ENCODE measurements around the gene PLXNB3.
"Not testable (repeated sequence)": the region's sequence is repeated elsewhere in the genome, so short reads cannot be mapped to it uniquely, and the experiment has no call there.

The PLXNB3 gene

GRCh38 chrX:153794018-153794896, 30.2 kb downstream of the PLXNB3 start, which contains the start of the genes IDH3G and SSR4:
Gene IDH3G, minus strand, starts transcription at chrX:153794375. Its CDS starts 49 bp downstream, at chrX:153794326.
Gene SSR4, plus strand, starts transcription at chrX:153794668. Its CDS starts 20 bp downstream, at chrX:153794688.
- DNase-seq = peak; percentile 96

- DNase-seq = no peak
Observed at GRCh38 chrX:153794897-153795816, 31.1 kb downstream of the PLXNB3 start.

DNA sequence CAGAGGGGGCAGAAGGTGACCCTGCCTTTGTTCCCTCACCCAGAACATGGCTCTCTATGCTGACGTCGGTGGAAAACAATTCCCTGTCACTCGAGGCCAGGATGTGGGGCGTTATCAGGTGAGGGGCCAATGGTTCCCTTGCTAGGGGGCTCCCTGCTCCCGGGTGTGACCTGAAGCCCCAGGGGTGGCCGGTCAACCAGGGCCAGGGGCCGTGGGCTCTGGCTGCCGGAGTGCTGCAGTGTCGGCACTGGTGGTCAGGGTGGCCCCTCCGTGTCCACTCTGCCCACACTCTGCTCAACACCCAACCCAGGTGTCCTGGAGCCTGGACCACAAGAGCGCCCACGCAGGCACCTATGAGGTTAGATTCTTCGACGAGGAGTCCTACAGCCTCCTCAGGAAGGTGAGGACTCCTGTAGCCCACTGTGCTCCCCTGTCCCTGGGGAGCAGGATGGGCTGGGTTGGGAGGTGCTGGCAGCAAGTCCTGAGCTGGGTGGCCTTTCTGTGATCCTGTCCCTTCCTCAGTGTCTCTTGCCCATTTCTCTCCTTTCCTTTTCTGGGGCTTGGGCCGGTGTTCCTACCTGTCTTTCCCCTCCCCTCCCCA, 33.5 kb downstream of the PLXNB3 start:
- no peak for DNase-seq

DNA sequence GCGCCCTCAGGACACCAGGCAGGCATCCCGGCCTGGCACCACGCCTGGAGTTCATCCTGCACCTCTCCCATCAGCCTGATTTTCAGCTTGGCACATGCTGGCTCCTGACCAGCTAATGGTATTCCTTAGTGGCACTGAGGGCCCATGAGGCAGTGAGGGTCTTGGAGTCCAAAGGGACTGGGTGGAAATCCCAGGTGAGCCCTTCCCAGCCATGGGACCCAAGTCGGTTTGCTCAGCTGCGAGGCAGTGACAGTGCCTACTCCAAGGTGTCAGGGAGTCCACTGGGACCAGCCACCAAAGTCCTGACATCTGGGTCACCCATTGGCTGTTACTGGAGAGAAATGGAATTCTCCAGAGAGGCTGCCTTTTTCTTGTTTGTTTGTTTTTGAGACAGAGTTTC, 35.3 kb downstream of the PLXNB3 start:
- no peak for DNase-seq

DNA sequence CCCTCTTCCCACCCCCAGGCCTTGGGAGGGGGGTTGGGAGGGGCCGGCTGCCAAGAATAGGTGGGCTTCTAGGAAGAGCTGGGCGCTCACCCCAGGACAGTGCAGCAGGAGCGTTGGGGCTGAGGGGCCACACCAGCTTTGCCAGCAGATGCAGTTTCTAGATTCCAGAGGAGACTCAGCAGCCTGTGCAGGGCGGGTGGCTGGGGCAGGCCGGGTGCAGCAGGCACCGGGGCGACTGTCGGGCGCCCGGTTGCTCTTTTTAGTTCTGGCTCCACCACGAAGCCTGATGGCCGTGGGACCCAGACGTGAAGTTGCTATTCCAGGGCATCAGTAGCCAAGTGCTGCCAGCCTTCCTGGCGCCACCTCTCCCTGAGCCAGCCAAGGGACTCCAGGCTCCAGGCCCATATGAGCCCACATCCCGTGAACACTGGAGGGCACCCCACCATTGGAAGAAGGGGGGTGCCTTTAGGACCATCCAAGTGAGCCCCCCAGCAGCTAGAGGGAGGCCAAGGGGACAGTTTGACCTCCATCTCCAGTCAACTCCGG, 36.2 kb downstream of the PLXNB3 start:
- DNase-seq = no peak

DNA sequence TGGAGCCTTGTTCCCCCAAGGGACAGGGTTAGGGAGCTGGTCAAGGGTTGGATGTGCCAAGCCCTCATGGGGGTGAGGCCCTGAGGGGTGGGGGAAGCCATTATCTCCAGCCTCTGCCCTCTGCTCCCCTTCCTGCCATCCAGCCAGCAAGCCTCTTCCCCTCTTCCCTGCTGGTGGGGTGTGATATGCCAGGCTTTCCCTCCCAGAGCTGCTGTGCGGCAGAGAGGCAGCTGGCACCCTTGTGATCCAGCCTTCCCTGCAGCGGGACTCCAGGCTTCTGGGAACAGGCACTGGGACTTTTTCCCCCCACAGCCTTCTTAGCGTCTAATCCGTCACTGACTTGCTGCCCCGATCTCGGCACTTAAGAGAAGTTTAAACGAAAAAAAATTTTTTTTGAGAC, 36.7 kb downstream of the PLXNB3 start:
- no peak for DNase-seq

GRCh38 chrX:153801669-153802068, 37.6 kb downstream of the PLXNB3 start:
- no peak for DNase-seq

GRCh38 chrX:153802513-153803045, 38.5 kb downstream of the PLXNB3 start:
- no peak for DNase-seq

GRCh38 chrX:153803211-153804099, 39.4 kb downstream of the PLXNB3 start:
- DNase-seq = no peak

DNA sequence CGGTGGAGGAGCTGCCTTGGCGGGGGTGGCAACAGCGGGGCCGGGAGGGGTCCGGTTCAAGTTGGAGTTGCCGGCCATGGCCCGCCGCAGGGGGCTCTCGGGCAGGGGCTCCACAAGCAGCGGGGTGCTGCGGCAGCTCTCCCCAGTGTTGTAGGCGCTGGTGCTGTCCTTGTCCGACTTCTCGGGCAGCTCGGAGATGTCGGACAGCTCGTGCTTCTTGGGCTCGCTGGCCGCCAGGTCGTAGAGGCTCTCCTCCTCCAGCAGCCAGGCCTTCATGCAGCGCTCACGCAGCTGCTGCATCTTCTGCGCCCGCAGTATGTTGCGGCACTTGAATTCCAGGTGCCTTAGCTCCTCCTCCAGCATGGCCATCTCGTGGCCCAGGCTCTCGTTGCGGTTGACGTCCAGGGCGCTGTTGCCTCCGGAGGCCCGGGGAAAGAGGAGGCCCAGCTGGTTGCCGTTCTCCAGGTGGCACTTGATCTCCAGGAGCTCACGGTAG, 40.1 kb downstream of the PLXNB3 start:
- no peak for DNase-seq

- no peak for DNase-seq
Observed at GRCh38 chrX:153804621-153805020, 40.6 kb downstream of the PLXNB3 start.

DNA sequence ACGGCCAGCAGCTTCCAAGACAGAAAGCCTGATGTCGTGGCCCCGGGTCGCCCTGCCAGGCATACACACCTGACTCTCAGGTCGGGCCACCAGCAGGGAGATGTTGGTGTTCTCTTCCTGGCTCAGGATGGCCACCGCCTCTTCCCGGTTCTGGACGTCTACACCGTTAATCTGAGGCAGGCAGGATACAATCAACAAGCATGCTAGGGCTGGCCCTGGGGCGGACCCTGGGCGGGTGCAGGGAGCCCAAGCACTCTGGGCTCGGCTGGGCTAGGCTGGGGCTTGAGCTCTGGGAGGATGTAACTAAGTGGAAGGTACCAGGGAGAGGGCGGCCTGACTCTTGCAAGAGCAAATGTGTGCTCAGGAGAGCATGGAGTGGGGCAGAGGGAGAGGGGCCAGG, 41.4 kb downstream of the PLXNB3 start:
- DNase-seq = no peak

DNA sequence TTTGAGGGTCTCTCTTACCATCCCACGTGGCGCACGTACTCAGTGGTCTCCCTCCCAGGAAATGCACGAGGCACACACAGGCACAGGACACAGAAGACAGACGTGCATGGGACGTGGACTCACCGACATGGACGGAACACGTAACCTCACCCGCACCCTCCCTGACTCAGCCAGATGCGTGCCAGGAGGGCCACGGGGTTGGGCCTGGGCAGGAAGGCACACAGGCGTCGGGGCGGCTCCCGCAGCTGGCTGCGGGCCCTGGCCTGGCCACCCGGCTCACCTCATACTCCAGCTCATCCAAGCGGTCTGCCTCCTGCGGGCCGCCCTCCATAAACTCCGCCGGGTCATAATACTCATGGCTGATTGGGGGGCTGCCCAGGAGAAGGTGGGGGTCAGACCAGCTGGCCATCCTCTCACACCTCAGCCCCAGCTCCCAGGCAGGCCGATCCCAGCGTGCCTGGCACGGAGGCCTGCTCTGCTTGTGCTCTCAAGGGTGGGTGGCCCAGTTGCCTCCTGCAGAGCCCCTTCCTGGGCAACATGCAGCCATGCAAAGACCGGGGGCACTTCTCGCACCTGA, 43.0 kb downstream of the PLXNB3 start:
- DNase-seq = no peak

DNA sequence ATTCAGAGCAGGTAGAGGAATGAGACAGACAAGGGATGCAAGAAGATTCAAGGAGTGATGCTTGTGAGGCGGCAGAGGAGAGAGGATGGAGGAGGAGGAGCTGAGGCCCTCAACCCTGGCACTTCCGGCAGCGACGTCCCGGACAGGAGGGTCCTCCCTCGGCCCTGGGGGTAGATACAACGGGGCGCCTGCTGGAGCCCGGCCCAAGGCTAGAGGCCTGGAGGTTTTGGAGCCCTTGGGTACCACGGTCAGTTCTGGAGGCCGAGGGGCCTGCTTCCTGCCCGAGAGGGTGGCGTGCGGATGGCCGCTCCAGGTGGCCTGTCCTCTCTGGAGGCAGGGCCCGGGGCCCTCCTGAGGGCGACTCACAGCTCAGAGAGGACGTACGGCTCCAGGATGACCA, 43.9 kb downstream of the PLXNB3 start:
- no peak for DNase-seq

GRCh38 chrX:153812220-153812619, 48.2 kb downstream of the PLXNB3 start:
- DNase-seq = no peak

- DNase-seq = no peak
Observed at GRCh38 chrX:153813161-153813560, 49.1 kb downstream of the PLXNB3 start.

GRCh38 chrX:153814591-153815315, 50.7 kb downstream of the PLXNB3 start:
- DNase-seq = no peak

GRCh38 chrX:153816831-153817690, 53.0 kb downstream of the PLXNB3 start:
- peak; percentile 72 for DNase-seq

DNA sequence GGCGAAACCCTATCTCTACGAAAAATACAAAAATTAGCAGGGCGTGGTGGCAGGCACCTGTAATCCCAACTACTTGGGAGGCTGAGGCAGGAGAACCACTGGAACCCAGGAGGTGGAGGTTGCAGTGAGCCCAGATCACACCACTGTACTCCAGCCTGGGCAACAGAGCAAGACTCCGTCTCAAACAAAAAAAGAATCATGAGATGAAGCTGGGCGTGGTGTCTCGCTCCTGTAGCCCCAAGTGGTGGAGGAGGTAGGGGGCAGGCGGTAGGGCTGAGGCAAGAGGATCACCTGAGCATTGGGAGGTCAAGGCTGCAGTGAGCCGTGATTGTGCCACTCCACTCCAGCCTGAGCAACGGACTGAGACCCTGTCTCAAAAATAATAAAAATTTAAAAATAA, 54.0 kb downstream of the PLXNB3 start:
- DNase-seq = not testable (repeated sequence)
